HCT116 (cell line): ENCODE data around the gene SPATA16. TPM values are rescaled to one million over a fixed set of nuclear protein-coding genes. Genes with fewer than 3 reads are reported as not detected.

Source experiments
- ATAC-seq: fragments of 200-7000 bp; cut with Tn5 transposase; 2 replicates; pipeline ENCODE4 v1.9.1; 2020; ENCODE audit warnings: mild to moderate bottlenecking, moderate library complexity
- BruUV-seq: library from RNA; stranded (reverse); fragments of 400-500 nt; replicated peaks from 2 replicates; lab custom pipeline; 2021; lab: Mats Ljungman, UMichigan
- CTCF ChIA-PET: fragments of 300-600 bp; sonication (Branson Sonifier 250); formaldehyde crosslinking; loops from one replicate; lab custom pipeline; 2021; ENCODE audit warnings: antibody characterized with exemption; lab: Charles Lee
- POLR2A ChIA-PET: fragments of 300-600, 350-600 bp; sonication (Branson Sonifier 250); formaldehyde crosslinking; loops from one replicate; lab custom pipeline; 2021; ENCODE audit warnings: antibody characterized with exemption; lab: Charles Lee
- RAD21 ChIA-PET, 2 experiments: fragments of 300-600 bp; sonication (Branson Sonifier 250); formaldehyde crosslinking; loops; one replicate each; lab custom pipeline; 2023; ENCODE audit warnings: low total read pairs in 2 of 2; ENCODE audit not compliant: uncharacterized antibody in 2 of 2, unreplicated experiment in 2 of 2, low non-redundant PET in 1 of 2; lab: Charles Lee
- DNase-seq: peaks from one replicate; pipeline ENCODE4 v3.0.0-alpha.2; 2010; ENCODE audit warnings: low read depth, low spot score
- H2AFZ ChIP-seq: fragments of 200-600 bp; shearing (Covaris generic), sonication (generic); 2 replicates; pipeline ENCODE4 v1.6.1; 2017; ENCODE audit warnings: low read depth, mixed run types, mixed read lengths, antibody characterized with exemption, low read length; ENCODE audit not compliant: poor library complexity, severe bottlenecking
- H3K27ac ChIP-seq: 2 replicates; pipeline ENCODE4 v1.5.1; 2012; ENCODE audit warnings: low read depth, low read length
- H3K27me3 ChIP-seq: fragments of 200-600 bp; sonication (generic); 2 replicates; pipeline ENCODE4 v1.6.1; 2016; ENCODE audit warnings: mixed run types, low read length, mixed read lengths; ENCODE audit not compliant: insufficient read depth
- H3K36me3 ChIP-seq, 2 experiments: fragments of 200-500 bp in 1 of 2; fragments of 200-600 bp in 1 of 2; sonication (Bioruptor generic) in 1 of 2; sonication (generic) in 1 of 2; 2 replicates each; pipeline versions ENCODE4 v1.5.1 to v1.6.1; 2014 to 2016; ENCODE audit warnings: low read length in 2 of 2, inconsistent platforms in 1 of 2, mixed read lengths in 1 of 2, mixed run types in 1 of 2; ENCODE audit not compliant: insufficient read depth in 2 of 2, control insufficient read depth in 1 of 2
- H3K4me1 ChIP-seq, 2 experiments: fragments of 200-600 bp in 1 of 2; sonication (generic) in 1 of 2; 2 replicates each; pipeline versions ENCODE4 v1.5.1 to v1.6.1; 2012 to 2017; ENCODE audit warnings: low read length in 2 of 2, inconsistent platforms in 1 of 2, mild to moderate bottlenecking in 1 of 2, mixed read lengths in 1 of 2, mixed run types in 1 of 2, moderate library complexity in 1 of 2; ENCODE audit not compliant: insufficient read depth in 2 of 2, control insufficient read depth in 1 of 2
- H3K4me2 ChIP-seq: fragments of 200-600 bp; sonication (generic); 2 replicates; pipeline ENCODE4 v1.6.1; 2017; ENCODE audit warnings: mixed run types, low read length, mixed read lengths
- H3K4me3 ChIP-seq, 2 experiments: fragments of 200-600 bp in 1 of 2; sonication (generic) in 1 of 2; replicated peaks in 1 of 2; 2 replicates each; pipeline ENCODE4 v1.5.1; 2011 to 2016; ENCODE audit warnings: low read length in 2 of 2, control low read depth in 1 of 2, low read depth in 1 of 2, mild to moderate bottlenecking in 1 of 2, mixed read lengths in 1 of 2, mixed run types in 1 of 2
- H3K79me2 ChIP-seq: fragments of 200-600 bp; sonication (generic); 2 replicates; pipeline ENCODE4 v1.6.1; 2017; ENCODE audit warnings: mild to moderate bottlenecking, mixed run types, low read length, moderate library complexity, mixed read lengths; ENCODE audit not compliant: insufficient read depth
- H3K9ac ChIP-seq: fragments of 200-600 bp; sonication (generic); 2 replicates; pipeline ENCODE4 v1.6.1; 2016; ENCODE audit warnings: low read length, mixed read lengths
- H3K9me2 ChIP-seq: fragments of 200-600 bp; sonication (generic), shearing (Covaris generic); 2 replicates; pipeline ENCODE4 v1.6.1; 2017; ENCODE audit warnings: mixed run types, mild to moderate bottlenecking, moderate library complexity; ENCODE audit not compliant: insufficient read depth
- H3K9me3 ChIP-seq, 2 experiments: fragments of 200-500 bp in 1 of 2; fragments of 200-600 bp in 1 of 2; sonication (Bioruptor generic) in 1 of 2; sonication (generic) in 1 of 2; 2 replicates each; pipeline ENCODE4 v1.6.1; 2014 to 2017; ENCODE audit warnings: low read length in 2 of 2, mixed read lengths in 2 of 2, inconsistent platforms in 1 of 2, low read depth in 1 of 2, mild to moderate bottlenecking in 1 of 2, mixed run types in 1 of 2, moderate library complexity in 1 of 2; ENCODE audit not compliant: control insufficient read depth in 1 of 2, insufficient read depth in 1 of 2
- H4K20me1 ChIP-seq: fragments of 200-600 bp; sonication (generic), shearing (Covaris generic); 2 replicates; pipeline ENCODE4 v1.6.1; 2017; ENCODE audit warnings: mixed run types, mild to moderate bottlenecking, moderate library complexity; ENCODE audit not compliant: insufficient read depth
- ATF3 ChIP-seq: IDR thresholded peaks from 2 replicates; pipeline ENCODE4 v1.6.1; 2012
- CTCF ChIP-seq, 3 experiments: fragments of 200-600 bp in 1 of 3; sonication (generic) in 1 of 3; IDR thresholded peaks in 2 of 3; conservative IDR thresholded peaks in 1 of 3; 2 replicates each; pipeline ENCODE4 v1.5.1; 2012 to 2017; ENCODE audit warnings: low read depth in 2 of 3, low read length in 2 of 3, antibody characterized with exemption in 1 of 3, borderline replicate concordance in 1 of 3, control low read depth in 1 of 3, mild to moderate bottlenecking in 1 of 3, mixed read lengths in 1 of 3, mixed run types in 1 of 3, moderate library complexity in 1 of 3; ENCODE audit not compliant: insufficient read depth in 1 of 3
- EZH2phosphoT487 ChIP-seq: fragments of 200-600 bp; IDR thresholded peaks from 2 replicates; pipeline ENCODE4 v1.6.1; 2018; ENCODE audit warnings: antibody characterized with exemption, borderline replicate concordance
- POLR2A ChIP-seq: IDR thresholded peaks from 2 replicates; pipeline ENCODE4 v1.7.0; 2011; ENCODE audit warnings: borderline replicate concordance; ENCODE audit not compliant: insufficient read depth, insufficient read length; ENCODE audit errors: extremely low read depth
- REST ChIP-seq: IDR thresholded peaks from 2 replicates; pipeline ENCODE4 v1.6.1; 2012; ENCODE audit warnings: low read depth
- YY1 ChIP-seq: IDR thresholded peaks from 2 replicates; pipeline ENCODE4 v1.6.1; 2011; ENCODE audit warnings: low read length, low read depth, moderate library complexity, mild to moderate bottlenecking; ENCODE audit not compliant: insufficient replicate concordance; ENCODE audit errors: extremely low read depth
- ZFX ChIP-seq: fragments of 450-650 bp; IDR thresholded peaks from 2 replicates; pipeline ENCODE4 v1.6.1; 2017
- intact Hi-C: fragments of 100-400 bp; cut with micrococcal nuclease; formaldehyde crosslinking; loops from 2 replicates; pipeline ENCODE4 v1.10.0; 2022
- total RNA-seq: library from RNA; stranded (reverse); gene quantifications from one replicate; pipeline ENCODE4 v1.2.1, GENCODE V29; 2021; ENCODE audit not compliant: unreplicated experiment

The SPATA16 gene
- total RNA-seq, 1 experiment from 2014 or later, result not detected

- ChIA-PET CTCF (no interaction called here), RAD21 (no interaction called here), POLR2A (no interaction called here)
- TF ChIP-seq EZH2phosphoT487 (no peak), YY1 (no peak), ATF3 (no peak), CTCF (IDR thresholded peaks at IDR 0.05 in 2 of 3, conservative IDR thresholded peaks at IDR 0.05 in 1 of 3; ENCODE audit: borderline replicate concordance in 1 of 3, insufficient read depth in 1 of 3, low read depth in 2 of 3, low read length in 2 of 3) (no peak), ZFX (no peak), POLR2A (no peak), REST (no peak)
- Histone ChIP-seq H3K9ac (no peak overlapping the region), H3K4me2 (no peak overlapping the region), H3K9me3 (no peaks in the 10 kb centered on the region), H4K20me1 (no peaks in the 10 kb centered on the region), H3K4me1 (no peaks in the 10 kb centered on the region), H3K36me3 (no peaks in the 10 kb centered on the region), H3K9me2 (no peaks in the 10 kb centered on the region), H3K27me3 (no peaks in the 10 kb centered on the region), H2AFZ (no peak overlapping the region), H3K27ac (no peak overlapping the region), H3K4me3 (no peak overlapping the region), H3K79me2 (no peaks in the 10 kb centered on the region)
- intact Hi-C loops, result no loop called here
- DNase-seq (no peak), ATAC-seq (no peak)
- BruUV-seq, result no TSS peak
Measured at GRCh38 chr3:172946061-172946460, 195.0 kb downstream of the SPATA16 start.
